ENCODE measurements around the gene HTRA2.

Gene HTRA2

DNA sequence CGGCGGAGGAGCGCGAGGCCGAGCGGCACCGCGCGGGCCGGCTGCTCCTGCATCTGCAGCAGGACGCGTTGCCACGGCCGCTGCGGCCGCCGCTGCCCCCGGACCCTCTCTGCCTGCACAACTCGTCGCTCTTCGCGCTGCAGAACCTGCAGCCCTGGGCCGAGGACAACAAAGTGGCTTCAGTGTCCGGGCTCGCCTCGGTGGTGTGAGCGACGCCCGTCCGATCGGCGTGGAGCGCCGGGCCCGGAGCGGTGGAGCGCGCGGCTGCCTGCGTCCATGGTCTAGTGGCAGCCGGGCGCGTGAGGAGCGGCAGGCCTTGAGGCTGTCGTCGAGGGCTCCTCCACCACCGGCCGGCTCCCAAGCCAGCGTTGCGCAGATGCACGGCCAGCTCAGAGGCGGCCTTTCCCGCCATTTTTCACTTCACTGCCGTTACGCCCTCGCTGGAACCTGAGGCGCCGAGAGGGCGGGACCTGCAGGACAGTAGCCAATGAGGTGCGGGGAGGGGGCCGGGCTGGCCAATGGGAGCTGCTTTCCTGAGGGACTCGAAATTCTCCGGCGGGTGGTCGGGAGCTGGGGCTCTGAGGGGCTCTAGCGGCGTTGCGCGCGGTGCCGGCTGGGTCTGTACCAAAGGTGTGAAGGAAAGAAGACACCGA is 13.6 kb upstream of the HTRA2 start:
- DNase-seq (ENCODE audit: low spot score), result no peak

DNA sequence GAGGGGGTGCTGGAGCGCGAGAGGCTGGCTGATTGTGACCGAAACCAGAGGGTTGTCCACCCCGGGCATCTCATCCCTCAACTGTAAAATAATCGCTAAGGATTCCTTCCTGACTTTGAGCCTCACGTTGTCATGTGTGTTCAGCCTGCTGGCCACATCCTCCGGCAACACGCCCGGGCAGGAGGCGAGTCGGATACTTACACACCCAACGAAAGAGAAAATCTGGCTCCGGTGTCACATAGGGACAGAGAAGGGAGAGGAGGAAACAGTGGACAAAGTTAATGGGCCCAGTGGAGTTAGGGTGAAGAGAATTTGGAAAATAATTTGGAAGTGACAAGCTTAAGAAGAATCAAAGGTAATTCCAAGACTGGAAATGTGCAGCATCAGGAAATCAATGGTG is 13.1 kb upstream of the HTRA2 start:
- DNase-seq (ENCODE audit: low spot score), result no peak

DNA sequence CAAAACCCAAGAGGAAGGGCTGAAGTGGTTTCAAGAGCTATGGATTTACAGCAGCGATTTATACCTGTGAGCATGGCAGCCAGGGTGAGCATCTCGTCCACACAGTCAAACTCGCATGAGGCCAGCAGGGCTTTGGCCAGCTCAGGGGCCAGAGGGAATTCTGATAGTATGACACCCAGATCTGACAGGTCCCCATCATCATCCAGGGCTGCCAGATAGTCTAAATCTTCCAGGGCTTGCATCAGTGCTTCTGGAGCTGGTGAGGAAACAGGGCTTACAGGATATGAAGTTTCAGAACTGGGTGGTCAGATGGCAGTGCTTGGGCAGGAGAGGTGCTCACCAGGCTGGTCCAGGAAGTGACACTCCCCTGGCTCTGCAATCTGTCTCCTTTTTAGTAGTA is 7.2 kb upstream of the HTRA2 start:
- DNase-seq (ENCODE audit: low spot score), result no peak

DNA sequence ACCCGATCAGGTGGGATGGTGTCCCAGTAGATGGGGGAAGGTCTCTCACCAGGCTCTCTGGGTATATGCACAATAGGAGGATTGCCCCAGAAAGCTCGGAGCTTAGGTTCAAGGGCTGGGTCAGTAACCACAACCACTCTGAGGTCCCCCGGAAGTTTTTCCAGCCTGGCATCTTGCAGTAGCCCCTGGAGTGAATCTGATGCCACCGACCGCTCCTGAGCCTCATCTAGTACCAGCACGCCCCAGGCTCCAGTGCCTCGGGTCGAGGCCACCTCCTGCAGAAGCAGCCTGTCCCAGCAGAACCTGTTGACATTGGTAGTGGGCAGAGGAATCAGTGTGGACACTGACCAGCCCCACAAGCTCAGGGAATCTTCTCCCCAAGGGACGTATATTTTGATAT is 5.7 kb upstream of the HTRA2 start:
- DNase-seq (ENCODE audit: low spot score), result no peak

DNA sequence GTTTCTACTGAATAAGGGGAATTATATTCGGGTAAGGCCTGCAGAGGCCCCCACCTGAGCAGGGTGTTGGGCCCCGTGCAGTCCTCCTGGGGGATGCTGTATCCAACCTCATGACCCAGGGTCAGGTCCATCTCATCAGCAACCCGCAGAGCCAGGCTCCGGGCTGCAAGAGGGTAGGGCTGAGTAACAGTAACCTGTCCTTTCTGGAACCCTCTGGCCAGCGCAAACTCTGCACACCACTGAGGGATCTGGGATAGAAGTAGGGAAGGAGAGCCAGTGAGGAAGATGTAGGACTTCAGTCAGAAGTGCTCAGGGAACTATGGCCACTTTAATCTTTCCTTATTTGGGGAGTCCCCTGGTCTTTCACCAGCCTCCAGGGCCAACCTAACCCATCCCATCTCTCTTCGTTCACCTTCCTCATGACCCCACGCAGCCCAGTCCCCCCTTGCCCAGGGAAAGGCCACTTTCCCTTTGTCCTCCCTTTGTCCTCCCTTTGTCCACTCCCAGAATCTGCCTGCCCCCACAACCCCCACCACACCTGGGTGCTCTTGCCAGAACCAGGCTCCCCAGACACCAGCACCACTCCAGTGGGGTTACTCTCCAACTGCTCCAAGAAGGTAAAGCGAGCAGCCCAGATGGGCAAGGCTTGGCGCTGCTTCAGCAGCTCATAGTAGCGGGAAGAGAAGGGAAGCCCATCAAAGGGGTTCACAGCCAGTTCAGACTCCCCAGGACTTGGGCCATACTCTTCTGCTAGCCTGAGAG is 4.6 kb upstream of the HTRA2 start:
- DNase-seq (ENCODE audit: low spot score), result no peak

DNA sequence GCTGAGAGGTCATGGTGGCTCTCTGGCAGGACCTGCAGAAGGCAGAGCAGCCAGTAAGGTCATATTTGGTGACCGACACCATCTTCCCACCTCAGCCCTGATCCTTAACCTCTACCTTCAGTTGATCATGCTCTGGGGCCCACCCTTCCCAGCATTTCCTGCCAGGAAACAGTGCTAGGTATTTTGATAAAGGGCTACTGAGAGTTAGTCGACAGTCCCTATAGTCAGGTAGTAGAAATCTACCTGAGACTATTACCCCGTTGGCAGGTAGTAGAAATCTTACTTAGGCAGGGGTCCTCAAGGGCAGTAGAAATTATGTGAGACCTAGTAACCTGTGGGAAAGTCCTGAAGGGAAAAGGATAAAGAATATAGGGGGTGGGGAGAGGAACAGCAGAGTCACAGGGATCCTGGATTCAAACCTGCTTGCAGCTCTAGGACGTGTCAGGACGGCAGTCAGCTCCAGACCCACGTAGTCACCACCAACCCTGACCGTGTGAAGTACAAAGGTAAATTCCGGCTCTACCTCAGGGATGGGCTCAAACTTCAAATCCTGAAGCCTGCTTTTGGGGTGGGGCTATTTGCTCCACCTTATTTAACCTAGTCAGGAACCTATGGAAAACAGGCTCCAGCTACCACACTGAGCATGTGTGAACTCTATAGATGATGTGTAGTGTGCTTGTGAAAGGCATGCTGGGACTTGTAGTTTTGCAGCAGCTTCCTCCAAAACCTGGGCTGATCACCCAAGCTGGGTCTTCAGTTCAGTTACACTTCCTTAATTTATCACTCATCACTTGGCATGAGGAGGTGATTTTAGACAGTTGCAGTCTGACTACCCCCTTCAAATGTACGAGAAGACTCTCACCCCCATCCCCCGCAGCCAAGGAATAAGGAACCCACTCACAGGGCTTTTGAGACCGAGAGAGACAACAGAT is 3.8 kb upstream of the HTRA2 start, which contains the start of gene DQX1:
TSS of gene DQX1 (minus strand) at position 515 of the 932 bp plus-strand sequence. CDS start at position 13, 502 bp downstream.
- peak; percentile 61 for DNase-seq (ENCODE audit: low spot score)

DNA sequence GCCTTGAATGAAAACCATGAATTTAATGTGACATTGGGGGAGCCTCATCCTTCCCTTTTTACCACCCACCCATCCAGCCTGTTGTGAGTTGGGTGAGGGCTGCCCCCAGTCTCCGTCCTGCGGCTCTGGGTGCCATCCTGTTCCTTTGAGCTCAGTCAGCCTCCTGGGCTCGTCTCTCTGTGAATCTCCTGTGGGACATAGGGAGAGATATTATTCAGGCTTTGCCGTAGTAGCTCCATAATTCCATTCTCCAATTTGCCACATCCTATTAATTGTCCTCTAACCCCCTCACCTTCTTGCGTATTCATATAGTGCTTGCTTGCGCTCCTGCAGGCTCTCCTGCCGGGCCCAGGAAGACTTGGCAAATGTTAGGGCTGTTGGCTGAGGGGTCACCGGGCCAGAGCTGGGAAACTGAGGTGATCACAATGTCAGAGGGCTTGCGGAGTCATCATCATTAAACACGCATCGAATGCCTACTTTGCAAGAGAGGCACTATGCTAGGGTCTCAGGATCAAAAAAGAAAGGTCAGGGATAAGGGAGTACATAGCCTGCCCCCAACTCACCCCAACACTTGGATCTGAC is 3.0 kb upstream of the HTRA2 start:
- no peak for DNase-seq (ENCODE audit: low spot score)

DNA sequence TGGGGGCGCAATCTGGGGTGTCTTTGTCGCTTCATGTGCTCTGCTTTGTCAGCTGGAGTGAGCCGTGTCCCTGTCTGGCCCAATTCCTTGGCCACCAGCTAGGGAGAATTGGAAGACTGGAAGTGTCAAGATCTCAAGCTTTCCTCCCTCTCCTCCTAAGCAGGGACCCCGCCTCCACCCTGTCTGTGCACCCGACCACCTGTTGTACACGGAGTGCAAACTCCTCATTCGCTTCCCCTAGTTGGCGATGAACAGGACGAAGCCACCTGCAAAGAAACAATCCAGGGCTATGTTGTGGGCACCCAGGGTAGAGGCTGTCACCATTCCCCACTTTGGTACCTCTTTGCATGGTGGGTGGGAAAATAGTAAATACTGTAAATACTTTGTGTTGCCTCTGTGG is 2.0 kb upstream of the HTRA2 start:
- DNase-seq (ENCODE audit: low spot score), result no peak

DNA sequence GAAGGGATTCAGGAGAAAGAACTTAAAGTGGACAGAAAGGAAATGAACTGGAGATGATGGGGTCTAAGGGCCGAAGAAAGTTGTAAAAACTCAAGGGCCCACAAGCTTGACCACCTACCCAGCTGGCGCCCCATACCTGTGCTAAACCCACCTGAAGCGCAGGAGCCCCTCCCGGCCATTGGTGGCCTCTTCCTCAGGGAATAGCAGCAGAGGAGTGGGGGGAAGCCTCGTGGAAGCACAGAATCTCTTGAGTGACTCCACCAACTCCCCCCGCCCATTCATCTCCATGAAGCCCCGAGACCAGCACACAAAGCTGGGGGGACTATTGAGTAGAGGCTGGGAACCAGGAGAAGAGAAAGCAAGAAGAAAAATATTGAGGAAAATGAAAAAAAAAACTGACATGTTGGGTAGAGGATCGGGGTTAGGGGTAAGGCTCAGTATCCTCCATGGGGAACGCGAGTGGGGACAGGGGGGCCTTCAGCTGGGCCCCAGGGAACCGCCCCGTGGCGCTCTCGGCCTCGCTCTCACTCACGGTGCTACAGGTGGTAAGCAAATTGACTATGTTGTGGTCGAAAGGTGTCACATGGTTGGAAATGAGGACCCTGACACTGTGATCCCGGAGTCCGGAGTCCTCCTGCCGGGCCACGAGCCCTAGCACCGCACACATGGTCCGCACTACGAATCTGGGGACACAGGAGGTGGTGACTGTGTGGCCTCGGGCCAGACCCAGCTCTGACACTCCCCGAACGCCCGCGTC is 955 bp upstream of the HTRA2 start:
- DNase-seq (ENCODE audit: low spot score), result no peak

DNA sequence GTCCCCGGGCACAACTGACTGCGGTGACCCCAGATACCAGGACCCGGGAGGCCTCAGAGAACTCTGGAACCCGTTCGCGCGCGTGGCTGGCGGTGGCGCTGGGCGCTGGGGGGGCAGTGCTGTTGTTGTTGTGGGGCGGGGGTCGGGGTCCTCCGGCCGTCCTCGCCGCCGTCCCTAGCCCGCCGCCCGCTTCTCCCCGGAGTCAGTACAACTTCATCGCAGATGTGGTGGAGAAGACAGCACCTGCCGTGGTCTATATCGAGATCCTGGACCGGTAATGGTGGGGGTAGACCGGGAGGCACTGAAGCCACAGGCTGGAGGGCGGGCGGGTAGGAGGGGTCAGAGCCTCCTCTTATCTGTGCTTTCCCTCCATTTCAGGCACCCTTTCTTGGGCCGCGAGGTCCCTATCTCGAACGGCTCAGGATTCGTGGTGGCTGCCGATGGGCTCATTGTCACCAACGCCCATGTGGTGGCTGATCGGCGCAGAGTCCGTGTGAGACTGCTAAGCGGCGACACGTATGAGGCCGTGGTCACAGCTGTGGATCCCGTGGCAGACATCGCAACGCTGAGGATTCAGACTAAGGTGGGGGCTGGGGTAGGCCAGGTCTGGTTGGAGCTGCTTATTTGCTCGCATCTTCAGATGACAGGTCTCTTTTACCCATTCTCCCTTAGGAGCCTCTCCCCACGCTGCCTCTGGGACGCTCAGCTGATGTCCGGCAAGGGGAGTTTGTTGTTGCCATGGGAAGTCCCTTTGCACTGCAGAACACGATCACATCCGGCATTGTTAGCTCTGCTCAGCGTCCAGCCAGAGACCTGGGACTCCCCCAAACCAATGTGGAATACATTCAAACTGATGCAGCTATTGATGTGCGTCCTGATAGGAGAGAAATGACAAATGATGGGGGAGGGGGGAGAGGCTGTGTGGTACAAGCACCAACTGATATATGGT is 780 bp downstream of the HTRA2 start:
- peak; percentile 64 for DNase-seq (ENCODE audit: low spot score)

DNA sequence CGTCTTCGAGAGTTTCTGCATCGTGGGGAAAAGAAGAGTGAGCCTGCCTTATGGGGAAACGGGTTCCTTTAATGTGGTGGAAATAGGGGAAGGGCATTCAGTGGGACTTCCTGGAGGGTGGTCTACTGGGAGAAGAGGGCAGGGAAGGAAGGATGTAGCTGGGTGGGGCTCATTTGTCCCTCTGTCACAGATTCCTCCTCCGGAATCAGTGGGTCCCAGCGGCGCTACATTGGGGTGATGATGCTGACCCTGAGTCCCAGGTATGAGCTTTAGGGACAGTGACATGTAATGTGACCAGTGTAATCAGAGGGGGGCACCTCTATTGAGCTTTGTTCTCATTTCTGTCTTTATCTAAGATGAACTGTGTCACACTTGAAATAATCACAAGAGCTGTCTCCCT is 1.9 kb downstream of the HTRA2 start:
- no peak for DNase-seq (ENCODE audit: low spot score)

DNA sequence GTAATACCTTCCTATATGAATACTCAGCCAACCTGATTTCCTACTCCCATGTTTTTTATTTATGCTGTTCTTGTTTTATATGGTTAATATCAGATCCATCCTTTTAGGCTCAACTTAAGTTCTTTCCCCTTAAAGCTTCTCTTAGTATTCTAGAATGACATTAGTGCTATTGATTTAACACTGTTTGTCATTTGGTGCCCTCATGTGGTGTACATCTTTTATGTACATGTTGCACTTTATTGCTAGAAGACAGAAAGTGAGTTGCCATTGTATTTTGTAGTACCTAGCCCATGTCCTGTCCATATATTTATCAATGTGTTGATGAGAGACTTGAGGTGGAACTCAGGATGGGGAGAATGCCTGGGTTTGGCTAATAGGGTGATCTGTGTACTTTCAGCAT is 2.5 kb downstream of the HTRA2 start:
- peak; percentile 78 for DNase-seq (ENCODE audit: low spot score)

DNA sequence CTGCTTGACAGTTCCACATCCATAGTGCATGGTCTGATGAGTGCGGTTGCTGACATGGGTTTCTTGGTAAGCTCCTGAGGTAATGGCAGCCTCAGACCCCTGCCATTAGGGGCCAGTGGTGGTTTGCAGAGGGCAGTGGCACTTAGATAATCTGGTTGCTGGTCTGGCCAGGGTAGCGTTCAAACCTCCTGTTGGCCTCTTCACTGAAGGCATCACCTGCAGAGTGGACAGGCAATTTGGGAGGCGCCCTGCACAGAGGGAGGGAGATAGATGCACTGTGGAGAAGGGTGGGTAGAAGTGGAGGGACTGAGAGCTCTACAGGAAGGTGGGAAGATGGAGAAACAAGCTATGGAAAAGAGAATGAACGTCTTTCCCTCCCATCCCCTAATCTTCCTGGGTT is 3.7 kb downstream of the HTRA2 start:
- DNase-seq (ENCODE audit: low spot score), result no peak

DNA sequence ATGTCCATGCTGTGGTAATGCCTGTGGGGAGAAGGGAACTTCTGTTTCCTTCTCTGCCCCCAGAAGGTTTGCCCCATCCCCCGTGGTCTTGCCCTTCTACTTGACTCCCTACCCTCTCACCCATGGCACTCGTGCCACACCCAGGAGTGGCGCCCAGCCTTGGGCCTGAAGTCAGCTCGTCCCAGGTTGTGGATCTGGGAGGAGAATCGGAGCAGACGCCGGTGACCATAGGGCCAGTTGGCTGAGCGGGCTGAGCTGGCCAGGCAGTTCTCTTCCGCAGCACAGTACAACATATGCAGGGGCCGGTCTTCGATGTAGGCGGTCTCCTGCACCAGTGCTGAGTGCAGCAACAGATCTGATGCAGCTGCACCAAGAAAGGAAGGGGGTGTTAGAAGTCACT is 4.7 kb downstream of the HTRA2 start:
- no peak for DNase-seq (ENCODE audit: low spot score)

DNA sequence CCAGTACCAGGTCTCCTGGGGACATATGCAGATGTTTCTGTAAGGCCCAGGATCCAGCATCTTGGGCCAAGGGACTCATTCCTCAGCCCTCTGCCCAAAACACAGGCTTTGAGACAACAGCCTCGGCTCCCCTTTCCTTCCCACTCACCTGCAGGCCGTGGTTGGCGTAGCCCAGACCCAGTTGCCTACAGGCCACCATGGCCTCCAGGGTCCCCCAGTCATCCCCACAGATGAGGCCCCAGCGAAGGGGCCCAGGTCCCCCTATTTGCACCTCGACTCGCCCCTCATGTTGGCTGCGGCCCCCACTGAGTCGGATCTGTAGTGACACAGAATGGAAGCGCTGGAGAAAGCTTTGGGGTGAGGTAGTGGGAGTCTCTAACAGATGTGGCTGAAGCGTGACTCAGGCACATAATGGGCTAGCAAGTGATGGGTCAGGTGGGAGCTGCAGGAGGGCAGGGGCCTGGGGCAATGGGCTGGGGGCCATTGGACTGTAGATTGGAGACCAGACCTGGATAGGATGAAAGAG is 5.8 kb downstream of the HTRA2 start:
- no peak for DNase-seq (ENCODE audit: low spot score)

DNA sequence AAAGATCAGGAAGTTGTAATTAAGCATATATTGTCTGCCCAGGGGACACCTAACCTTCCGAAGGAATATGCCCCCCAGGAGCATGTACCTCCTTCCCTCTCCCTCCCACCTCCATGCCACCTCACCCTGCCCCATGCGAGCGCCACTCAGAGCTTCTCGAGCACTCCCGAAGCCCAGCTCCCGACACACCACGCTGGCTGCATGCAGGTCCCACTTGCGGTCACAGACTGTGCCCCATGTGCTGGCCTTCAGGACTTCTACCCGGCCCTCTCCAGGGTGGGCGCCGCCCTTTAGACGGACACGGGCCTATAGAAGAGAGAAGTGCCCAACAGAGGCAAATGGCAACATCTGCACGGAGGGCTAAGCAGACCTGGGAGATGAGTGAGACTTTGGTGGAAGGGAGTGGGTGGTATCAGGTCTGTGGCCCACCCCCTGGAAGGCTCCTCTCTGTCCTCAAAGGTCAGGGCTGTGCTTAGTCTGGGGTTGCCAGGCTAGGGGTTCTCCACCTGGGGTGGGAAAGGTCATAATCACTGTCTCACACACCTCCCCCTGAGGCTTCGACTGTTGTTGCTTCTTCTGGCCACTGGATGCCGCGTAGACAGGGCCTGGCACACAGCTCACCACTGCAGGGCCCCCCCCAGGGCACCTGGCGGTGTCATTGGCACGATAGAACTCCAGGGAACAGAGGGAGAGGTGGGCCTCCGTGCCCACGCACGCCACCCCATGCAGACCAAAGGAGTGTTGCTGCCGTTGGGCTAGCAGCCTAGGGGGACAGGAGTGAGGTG is 6.6 kb downstream of the HTRA2 start:
- DNase-seq (ENCODE audit: low spot score), result no peak

DNA sequence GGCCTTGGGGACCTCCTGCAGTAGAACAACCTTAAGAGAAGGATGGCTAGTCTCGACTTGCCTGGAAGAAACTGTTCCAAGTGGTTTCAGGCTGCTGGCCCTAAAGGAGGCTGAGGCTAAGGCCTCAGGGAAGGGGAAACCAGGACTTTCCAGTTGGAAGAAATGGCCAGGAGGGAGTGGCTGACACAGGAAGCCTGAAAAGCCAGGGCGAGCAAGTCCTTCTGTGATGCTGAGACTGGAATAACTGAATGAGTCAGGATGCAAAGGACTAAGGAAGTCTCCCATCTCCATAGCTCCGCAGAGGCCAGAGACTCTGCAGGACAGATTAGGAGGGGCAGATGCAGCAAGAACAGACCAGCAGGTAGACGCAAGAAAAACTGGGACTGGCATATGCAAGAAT is 7.4 kb downstream of the HTRA2 start:
- no peak for DNase-seq (ENCODE audit: low spot score)

DNA sequence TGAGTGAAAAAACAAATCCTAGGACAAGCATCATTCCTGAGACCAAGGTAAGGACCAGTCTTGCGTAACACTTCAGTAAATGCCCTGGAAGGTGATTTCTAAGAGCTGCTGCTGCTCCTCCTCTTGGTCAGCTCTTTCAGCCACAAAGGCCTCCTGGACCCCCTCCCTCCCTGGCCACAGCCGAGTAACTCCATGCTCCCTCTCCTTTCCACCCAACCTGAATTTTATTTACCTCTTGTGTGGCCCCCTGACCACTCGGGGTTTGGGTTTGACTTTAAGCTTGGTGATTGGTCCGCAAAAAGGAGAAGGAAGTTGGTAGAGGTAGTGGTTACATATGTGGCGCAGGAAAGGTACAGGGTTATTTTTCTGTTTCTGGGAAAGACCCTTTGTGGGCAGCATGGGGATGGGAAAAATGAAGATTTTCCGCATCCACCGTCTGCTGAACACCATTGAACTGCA is 9.2 kb downstream of the HTRA2 start:
- no peak for DNase-seq (ENCODE audit: low spot score)

DNA sequence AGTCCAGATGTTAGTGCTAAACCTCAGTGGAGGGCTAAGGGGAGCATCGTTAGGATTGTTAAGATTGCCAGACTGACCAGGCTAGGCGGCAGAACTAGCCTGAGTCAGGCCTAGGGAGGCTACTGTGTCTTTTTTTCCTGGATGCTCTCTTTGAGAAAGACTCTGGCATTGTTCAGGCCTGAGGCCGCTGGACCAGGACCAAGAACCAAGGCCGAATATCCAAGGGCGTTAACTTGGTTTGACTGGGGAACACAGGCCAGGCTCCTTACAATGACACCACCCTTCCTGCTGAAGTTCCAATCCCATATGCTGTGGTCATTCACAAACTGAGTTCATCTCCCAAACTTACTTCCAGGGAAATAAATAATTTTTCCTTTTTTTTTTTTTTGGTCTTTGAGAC is 10.6 kb downstream of the HTRA2 start:
- DNase-seq (ENCODE audit: low spot score), result no peak
